GM19328 (cell line): Measurements from ENCODE around the gene TBC1D16.

Source experiments
- ATAC-seq: cut with Tn5 transposase; IDR thresholded peaks from one replicate; pipeline ENCODE4 v1.9.1; 2021; ENCODE audit warnings: mild to moderate bottlenecking, moderate library complexity; ENCODE audit not compliant: unreplicated experiment

TBC1D16 gene

GRCh38 chr17:79929257-79930061 is 106.2 kb downstream of the TBC1D16 start:
- ATAC-seq = no peak

GRCh38 chr17:79928502-79929256 is 107.0 kb downstream of the TBC1D16 start:
- ATAC-seq = no peak

- ATAC-seq = no peak
These were observed 107.8 kb downstream of the TBC1D16 start for GRCh38 chr17:79927688-79928501.

- no peak for ATAC-seq
These were observed 108.5 kb downstream of the TBC1D16 start for GRCh38 chr17:79927136-79927661.

GRCh38 chr17:79926605-79927135 is 109.0 kb downstream of the TBC1D16 start:
- ATAC-seq = no peak

- no peak for ATAC-seq
These were observed 109.5 kb downstream of the TBC1D16 start for GRCh38 chr17:79926142-79926604.

- no peak for ATAC-seq
These were observed 110.3 kb downstream of the TBC1D16 start for GRCh38 chr17:79925242-79925957.

GRCh38 chr17:79924639-79924976 is 111.1 kb downstream of the TBC1D16 start:
- no peak for ATAC-seq

GRCh38 chr17:79923974-79924638 is 111.6 kb downstream of the TBC1D16 start:
- ATAC-seq = no peak

GRCh38 chr17:79922798-79923197 is 112.9 kb downstream of the TBC1D16 start:
- no peak for ATAC-seq

GRCh38 chr17:79922116-79922601 is 113.5 kb downstream of the TBC1D16 start:
- ATAC-seq = no peak

GRCh38 chr17:79921411-79922115 is 114.1 kb downstream of the TBC1D16 start:
- ATAC-seq = no peak

- ATAC-seq = no peak
These were observed 114.8 kb downstream of the TBC1D16 start for GRCh38 chr17:79920751-79921410.

GRCh38 chr17:79919862-79920720 is 115.6 kb downstream of the TBC1D16 start:
- ATAC-seq = no peak

GRCh38 chr17:79919164-79919585 is 116.5 kb downstream of the TBC1D16 start:
- no peak for ATAC-seq

- no peak for ATAC-seq
These were observed 117.0 kb downstream of the TBC1D16 start for GRCh38 chr17:79918581-79919163.

- ATAC-seq = no peak
These were observed 117.7 kb downstream of the TBC1D16 start for GRCh38 chr17:79917902-79918484.
